ENCODE measurements around the gene MAP2K3. TPM values are rescaled to one million over a fixed set of nuclear protein-coding genes. Genes with fewer than 3 reads are reported as not detected.

Gene MAP2K3
- total and polyA plus RNA-seq, 2 of the 4 experiments (the other 2 are of a cell fraction), result 23.5 to 82.2 TPM

DNA sequence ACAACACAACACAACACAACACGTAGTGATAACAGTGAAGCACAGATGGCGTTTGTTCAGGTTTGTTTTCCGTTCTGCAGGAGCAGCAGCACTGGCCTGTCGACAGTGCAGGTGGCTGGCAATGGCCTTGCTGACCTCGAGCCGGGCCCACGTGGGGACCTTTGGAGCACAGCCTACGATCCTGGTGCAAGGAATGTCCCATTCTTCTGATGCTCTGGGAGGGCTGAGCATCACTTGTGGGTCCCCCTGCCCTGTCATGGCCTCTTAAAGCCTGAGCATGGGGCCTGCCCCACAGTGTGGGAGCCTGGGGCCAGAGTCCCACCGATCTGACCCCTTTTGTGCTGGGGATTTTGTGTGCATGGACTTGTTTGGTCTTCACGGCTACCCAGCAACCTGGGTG, 6.8 kb downstream of the MAP2K3 start:
- H3K23ac ChIP-seq (ENCODE audit: low read depth, low read length), result no peak overlapping the region
- H3K18ac ChIP-seq (ENCODE audit: low read depth, low read length), result no peak overlapping the region
- ChIA-PET POLR2A (ENCODE audit: unreplicated experiment) (no interaction called here), CTCF (no interaction called here)
- H3K4me2 ChIP-seq (ENCODE audit: low read depth, low read length), result no peak overlapping the region
- in situ Hi-C loops (cut with MboI; ENCODE audit: low sequenced_read_pairs) (no loop called here), intact Hi-C loops (cut with micrococcal nuclease) (no loop called here), dilution Hi-C loops (cut with HindIII; ENCODE audit: low sequenced_read_pairs, unreplicated experiment) (no loop called here)
- no peak overlapping the region for H3K9ac ChIP-seq (ENCODE audit: low read depth, low read length)
- peaks cover 97% of the 10 kb centered on the region for H4K20me1 ChIP-seq (ENCODE audit: insufficient read depth, low read length)
- H3K27ac ChIP-seq (ENCODE audit: insufficient read depth, low read length), result no peak overlapping the region
- H3K56ac ChIP-seq (ENCODE audit: extremely low read depth, insufficient read depth, low read length), result no peak overlapping the region
- H4K8ac ChIP-seq (ENCODE audit: low read depth in 2 of 2, low read length in 2 of 2), result no peak overlapping the region
- no peak overlapping the region for H2BK15ac ChIP-seq (ENCODE audit: low read depth, low read length)
- H3K4me3 ChIP-seq (ENCODE audit: insufficient read depth, low read depth, low read length), result no peak overlapping the region
- TF ChIP-seq MXI1 (IDR thresholded peaks at IDR 0.05; ENCODE audit: borderline replicate concordance, low read depth, low read length) (no peak), RAD21 (IDR thresholded peaks at IDR 0.05; ENCODE audit: low read length) (no peak), CHD1 (IDR thresholded peaks at IDR 0.05; ENCODE audit: low read depth, low read length) (no peak), FOS (IDR thresholded peaks at IDR 0.05; ENCODE audit: low read depth, low read length) (no peak), CEBPB (IDR thresholded peaks at IDR 0.05; ENCODE audit: low read depth, low read length) (no peak), NFE2L2 (IDR thresholded peaks at IDR 0.05; ENCODE audit: low read depth, low read length) (no peak), MAZ (IDR thresholded peaks at IDR 0.05; ENCODE audit: borderline replicate concordance, low read depth, low read length) (no peak), RFX5 (IDR thresholded peaks at IDR 0.05; ENCODE audit: low read depth, low read length) (no peak), POLR2A (IDR thresholded peaks at IDR 0.05; ENCODE audit: low read depth, low read length) (no peak), SMC3 (IDR thresholded peaks at IDR 0.05; ENCODE audit: low read depth, low read length) (no peak), BHLHE40 (IDR thresholded peaks at IDR 0.05; ENCODE audit: low read depth, low read length) (no peak), MAFK (IDR thresholded peaks at IDR 0.05; ENCODE audit: low read depth, low read length) (no peak)
- TF ChIP-seq, protein P1, sequence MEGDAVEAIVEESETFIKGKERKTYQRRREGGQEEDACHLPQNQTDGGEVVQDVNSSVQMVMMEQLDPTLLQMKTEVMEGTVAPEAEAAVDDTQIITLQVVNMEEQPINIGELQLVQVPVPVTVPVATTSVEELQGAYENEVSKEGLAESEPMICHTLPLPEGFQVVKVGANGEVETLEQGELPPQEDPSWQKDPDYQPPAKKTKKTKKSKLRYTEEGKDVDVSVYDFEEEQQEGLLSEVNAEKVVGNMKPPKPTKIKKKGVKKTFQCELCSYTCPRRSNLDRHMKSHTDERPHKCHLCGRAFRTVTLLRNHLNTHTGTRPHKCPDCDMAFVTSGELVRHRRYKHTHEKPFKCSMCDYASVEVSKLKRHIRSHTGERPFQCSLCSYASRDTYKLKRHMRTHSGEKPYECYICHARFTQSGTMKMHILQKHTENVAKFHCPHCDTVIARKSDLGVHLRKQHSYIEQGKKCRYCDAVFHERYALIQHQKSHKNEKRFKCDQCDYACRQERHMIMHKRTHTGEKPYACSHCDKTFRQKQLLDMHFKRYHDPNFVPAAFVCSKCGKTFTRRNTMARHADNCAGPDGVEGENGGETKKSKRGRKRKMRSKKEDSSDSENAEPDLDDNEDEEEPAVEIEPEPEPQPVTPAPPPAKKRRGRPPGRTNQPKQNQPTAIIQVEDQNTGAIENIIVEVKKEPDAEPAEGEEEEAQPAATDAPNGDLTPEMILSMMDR (conservative IDR thresholded peaks at IDR 0.05; ENCODE audit: low read depth, low read length), result no peak
- TF ChIP-seq, protein P2, sequence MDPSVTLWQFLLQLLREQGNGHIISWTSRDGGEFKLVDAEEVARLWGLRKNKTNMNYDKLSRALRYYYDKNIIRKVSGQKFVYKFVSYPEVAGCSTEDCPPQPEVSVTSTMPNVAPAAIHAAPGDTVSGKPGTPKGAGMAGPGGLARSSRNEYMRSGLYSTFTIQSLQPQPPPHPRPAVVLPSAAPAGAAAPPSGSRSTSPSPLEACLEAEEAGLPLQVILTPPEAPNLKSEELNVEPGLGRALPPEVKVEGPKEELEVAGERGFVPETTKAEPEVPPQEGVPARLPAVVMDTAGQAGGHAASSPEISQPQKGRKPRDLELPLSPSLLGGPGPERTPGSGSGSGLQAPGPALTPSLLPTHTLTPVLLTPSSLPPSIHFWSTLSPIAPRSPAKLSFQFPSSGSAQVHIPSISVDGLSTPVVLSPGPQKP (IDR thresholded peaks at IDR 0.05; ENCODE audit: borderline replicate concordance, low read depth, low read length), result no peak
- TF ChIP-seq, protein P3, sequence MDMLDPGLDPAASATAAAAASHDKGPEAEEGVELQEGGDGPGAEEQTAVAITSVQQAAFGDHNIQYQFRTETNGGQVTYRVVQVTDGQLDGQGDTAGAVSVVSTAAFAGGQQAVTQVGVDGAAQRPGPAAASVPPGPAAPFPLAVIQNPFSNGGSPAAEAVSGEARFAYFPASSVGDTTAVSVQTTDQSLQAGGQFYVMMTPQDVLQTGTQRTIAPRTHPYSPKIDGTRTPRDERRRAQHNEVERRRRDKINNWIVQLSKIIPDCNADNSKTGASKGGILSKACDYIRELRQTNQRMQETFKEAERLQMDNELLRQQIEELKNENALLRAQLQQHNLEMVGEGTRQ (IDR thresholded peaks at IDR 0.05; ENCODE audit: low read depth, low read length), result no peak
- H2AK5ac ChIP-seq (ENCODE audit: low read depth, low read length), result no peak overlapping the region
- peaks cover 14% of the 10 kb centered on the region for H3K9me1 ChIP-seq (ENCODE audit: insufficient read depth, low read length)
- H4K5ac ChIP-seq (ENCODE audit: low read depth, low read length), result no peak overlapping the region
- DNase-seq (no peak), ATAC-seq (ENCODE audit: low read depth) (no peak)
- H2BK20ac ChIP-seq (ENCODE audit: low read depth, low read length), result no peak overlapping the region
- no peak overlapping the region for H2BK5ac ChIP-seq (ENCODE audit: low read depth, low read length, poor library complexity, severe bottlenecking)
- peaks cover 0 to 44% of the 10 kb centered on the region in 2 experiments; a peak in 3 of 4 replicates for H3K79me1 ChIP-seq (ENCODE audit: low read depth in 1 of 2, low read length in 2 of 2)
- no peak overlapping the region for H3K4ac ChIP-seq (ENCODE audit: low read depth, low read length)
- peaks cover 34% of the 10 kb centered on the region for H3K4me1 ChIP-seq (ENCODE audit: control insufficient read depth, insufficient read depth, low read length)
- no peak overlapping the region for H2BK120ac ChIP-seq (ENCODE audit: low read depth, low read length)
- peaks cover 10% of the 10 kb centered on the region for H3K36me3 ChIP-seq (ENCODE audit: control insufficient read depth, insufficient read depth, low read length)
- no TSS peak for BruUV-seq (replicated peaks)
- no peaks in the 10 kb centered on the region for H3K27me3 ChIP-seq (ENCODE audit: control insufficient read depth, insufficient read depth, low read length)
- no peak overlapping the region for H2AK9ac ChIP-seq (replicated peaks; ENCODE audit: low read depth, low read length, poor library complexity)
- 73% methylated on average over 9 of the region's 10 CpGs; no CpG with 5 or more reads in 1 of the 2 experiments for WGBS, 2 experiments (ENCODE audit: extremely low coverage in 2 of 2, insufficient read length in 1 of 2)
- H3K14ac ChIP-seq (replicated peaks; ENCODE audit: low read depth, low read length), result no peak overlapping the region
- H4K91ac ChIP-seq (ENCODE audit: insufficient read depth, low read depth, low read length), result no peak overlapping the region
- peaks cover 3% of the 10 kb centered on the region; the same call in 1 of the 2 replicates for H3K9me3 ChIP-seq (ENCODE audit: control insufficient read depth, insufficient read depth, low read length)
- H2AFZ ChIP-seq (replicated peaks; ENCODE audit: low read length, poor library complexity), result no peak overlapping the region
